T-cell (primary cell): Measurements from ENCODE around the gene ATP2B2. TPM values are rescaled to one million over a fixed set of nuclear protein-coding genes. Genes with fewer than 3 reads are reported as not detected.

Experiments
- ATAC-seq, 4 experiments: fragments of 200-7000 bp in 3 of 4; fragments of 150-1000 bp in 1 of 4; cut with Tn5 transposase; replicated peaks in 1 of 4; 1 replicate in 3 of 4; 2 replicates in 1 of 4; pipeline ENCODE4 v1.10.0; 2021; ENCODE audit warnings: moderate library complexity in 3 of 4, mild to moderate bottlenecking in 2 of 4, moderate number of reproducible peaks in 1 of 4
- CTCF ChIA-PET, 2 donors: fragments of 300-600 bp; sonication (Branson Sonifier 250); formaldehyde crosslinking; loops; one replicate each; lab custom pipeline; 2022; ENCODE audit warnings: antibody characterized with exemption in 2 of 2; lab: Charles Lee
- POLR2A ChIA-PET, 2 donors: fragments of 300-600 bp; sonication (Branson Sonifier 250); formaldehyde crosslinking; loops; one replicate each; lab custom pipeline; 2022; ENCODE audit warnings: antibody characterized with exemption in 2 of 2; lab: Charles Lee
- DNase-seq, 35 experiments: peaks; one replicate each; pipeline versions ENCODE4 v3.0.0 to v3.0.0-alpha.2; 2013 to 2023
- H3K27ac ChIP-seq: one replicate; pipeline ENCODE4 v1.5.1; 2013; ENCODE audit warnings: low read length
- H3K27me3 ChIP-seq, 2 experiments: replicated peaks in 1 of 2; 1 replicate in 1 of 2; 2 replicates in 1 of 2; pipeline versions ENCODE4 v1.6.1 to v1.7.0; 2013; ENCODE audit warnings: low read length in 1 of 2, mixed read lengths in 1 of 2; ENCODE audit not compliant: control insufficient read depth in 2 of 2, insufficient read depth in 2 of 2; ENCODE audit errors: extremely low read depth in 1 of 2
- H3K36me3 ChIP-seq, 2 donors: 1 replicate in 1 of 2; 2 replicates in 1 of 2; pipeline versions ENCODE4 v1.6.1 to v1.7.0; 2013; ENCODE audit warnings: low read length in 1 of 2; ENCODE audit not compliant: control insufficient read depth in 2 of 2, insufficient read depth in 1 of 2; ENCODE audit errors: extremely low read depth in 1 of 2
- H3K4me1 ChIP-seq, 2 experiments: 1 replicate in 1 of 2; 2 replicates in 1 of 2; pipeline versions ENCODE4 v1.6.1 to v1.7.0; 2013; ENCODE audit warnings: low read length in 2 of 2, mixed read lengths in 1 of 2; ENCODE audit not compliant: insufficient read depth in 2 of 2, control insufficient read depth in 1 of 2; ENCODE audit errors: extremely low read depth in 1 of 2
- H3K4me3 ChIP-seq, 2 donors: 1 replicate in 1 of 2; 2 replicates in 1 of 2; pipeline versions ENCODE4 v1.5.1 to v1.7.0; 2013; ENCODE audit warnings: mild to moderate bottlenecking in 2 of 2, low read length in 1 of 2, moderate library complexity in 1 of 2; ENCODE audit not compliant: control insufficient read depth in 1 of 2; ENCODE audit errors: extremely low read depth in 1 of 2
- H3K9me3 ChIP-seq: 2 replicates; pipeline ENCODE4 v1.7.0; 2013
- H3K27ac Mint-ChIP-seq, 2 donors: one replicate each; pipeline ENCODE4 v1.8.0; 2020 to 2021; ENCODE audit warnings: mild to moderate bottlenecking in 2 of 2, mixed read lengths in 2 of 2
- H3K27me3 Mint-ChIP-seq, 2 donors: one replicate each; pipeline ENCODE4 v1.8.0; 2021 to 2022; ENCODE audit warnings: mixed read lengths in 2 of 2
- H3K36me3 Mint-ChIP-seq: one replicate; pipeline ENCODE4 v1.8.0; 2021; ENCODE audit warnings: mixed read lengths
- H3K4me1 Mint-ChIP-seq, 3 donors: one replicate each; pipeline ENCODE4 v1.8.0; 2020 to 2022; ENCODE audit warnings: mixed read lengths in 3 of 3, mild to moderate bottlenecking in 1 of 3
- H3K4me3 Mint-ChIP-seq, 3 donors: one replicate each; pipeline ENCODE4 v1.8.0; 2020 to 2022; ENCODE audit warnings: mild to moderate bottlenecking in 3 of 3, mixed read lengths in 3 of 3, moderate library complexity in 3 of 3
- H3K9me3 Mint-ChIP-seq, 3 donors: one replicate each; pipeline ENCODE4 v1.8.0; 2020 to 2022; ENCODE audit warnings: mixed read lengths in 3 of 3
- WGBS: methylation state at CpG from one replicate; pipeline ENCODE4 v1.1.5; 2013; ENCODE audit warnings: missing lambda C conversion rate; ENCODE audit not compliant: insufficient coverage; 5-methylcytosine and 5-hydroxymethylcytosine counted together
- total RNA-seq, 35 experiments: library from RNA in 6 of 35; stranded (reverse) in 6 of 35; fragments of 120-200 nt in 1 of 35; gene quantifications; one replicate each; pipeline versions ENCODE4 v1.2.1 to v1.2.4 and lab custom pipeline; 2013 to 2026

ATP2B2 gene
- total RNA-seq, 5 donors from 2014 or later (not counting 1 experiment from before 2014, with no cell fraction given): not detected

GRCh38 chr3:10286596-10287295 is 218.6 kb downstream of the ATP2B2 start:
- Histone ChIP-seq H3K27me3 (no peaks in the 10 kb centered on the region), H3K36me3 (peaks cover 19 to 46% of the 10 kb centered on the region in 2 donors), H3K4me1 (peaks cover 3 to 18% of the 10 kb centered on the region in 2 experiments), H3K4me3 (no peak overlapping the region), H3K9me3 (no peaks in the 10 kb centered on the region), H3K27ac (no peak overlapping the region)
- H3K27ac Mint-ChIP-seq: peak overlapping the region in 1 of 2 donors; percentile 65
- ChIA-PET CTCF (interaction anchor here in 1 of 2 donors (0.5 to 2.4 kb wide), 9 partner anchors 13 to 580 kb away, joined by 3 to 16 read pairs (median 3); partner anchors contain the start of gene CRELD1), POLR2A (interaction anchor here (0.5 to 1.0 kb wide), 2 partner anchors 15 to 95 kb away, joined by 3 read pairs; no protein-coding TSS in a partner anchor)
- ATAC-seq (peak in 1 of 4 experiments; percentile 52), DNase-seq (peak in 19 of 35 experiments; percentile 7 to 67 (median 28))
- no peaks in the 10 kb centered on the region for H3K27me3 Mint-ChIP-seq
- peaks cover 23% of the 10 kb centered on the region for H3K36me3 Mint-ChIP-seq
- no peak overlapping the region for H3K4me3 Mint-ChIP-seq
- peaks cover 22 to 36% (median 25%) of the 10 kb centered on the region in 3 donors for H3K4me1 Mint-ChIP-seq
- WGBS: 100% methylated on average over 1 of the region's 2 CpGs
- no peaks in the 10 kb centered on the region for H3K9me3 Mint-ChIP-seq

- POLR2A ChIA-PET: interaction anchor here (0.5 to 1.0 kb wide), 2 partner anchors 16 to 94 kb away, joined by 3 read pairs; no protein-coding TSS in a partner anchor
- H3K4me3 ChIP-seq: no peak overlapping the region
- no peaks in the 10 kb centered on the region for H3K27me3 ChIP-seq
- peaks cover 19% of the 10 kb centered on the region for H3K36me3 Mint-ChIP-seq
- WGBS: 100% methylated on average over 2 of the region's 5 CpGs
- H3K4me1 ChIP-seq: peaks cover 3 to 18% of the 10 kb centered on the region in 2 experiments
- ATAC-seq (no peak), DNase-seq (no peak)
- H3K4me1 Mint-ChIP-seq: peaks cover 22 to 35% (median 25%) of the 10 kb centered on the region in 3 donors
- no peak overlapping the region for H3K27ac ChIP-seq
- peaks cover 19 to 46% of the 10 kb centered on the region in 2 donors for H3K36me3 ChIP-seq
- H3K27ac Mint-ChIP-seq: no peak overlapping the region
- CTCF ChIA-PET: interaction anchor here in 1 of 2 donors (0.6 to 2.4 kb wide), 5 partner anchors 24 to 353 kb away, joined by 3 to 16 read pairs (median 3); partner anchors contain the start of gene CRELD1
- no peaks in the 10 kb centered on the region for H3K27me3 Mint-ChIP-seq
- H3K4me3 Mint-ChIP-seq: no peak overlapping the region
- no peaks in the 10 kb centered on the region for H3K9me3 ChIP-seq
- no peaks in the 10 kb centered on the region for H3K9me3 Mint-ChIP-seq
Measured at GRCh38 chr3:10286133-10286524, 219.3 kb downstream of the ATP2B2 start.

GRCh38 chr3:10285272-10286132 is 219.9 kb downstream of the ATP2B2 start:
- ChIA-PET POLR2A (interaction anchor here (0.6 to 1.0 kb wide), 3 partner anchors 94 to 513 kb away, joined by 3 to 9 read pairs (median 3); no protein-coding TSS in a partner anchor), CTCF (interaction anchor here in 1 of 2 donors (0.9 to 2.4 kb wide), 5 partner anchors 11 to 352 kb away, joined by 3 to 16 read pairs (median 3); partner anchors contain the start of gene CRELD1)
- H3K27me3 ChIP-seq: no peaks in the 10 kb centered on the region
- H3K4me1 ChIP-seq: peaks cover 3 to 18% of the 10 kb centered on the region in 2 experiments
- ATAC-seq (no peak), DNase-seq (no peak)
- H3K27ac ChIP-seq: no peak overlapping the region
- no peaks in the 10 kb centered on the region for H3K9me3 ChIP-seq
- no peak overlapping the region for H3K4me3 Mint-ChIP-seq
- WGBS: 74% methylated on average over 8 of the region's 12 CpGs
- H3K9me3 Mint-ChIP-seq: no peaks in the 10 kb centered on the region
- no peaks in the 10 kb centered on the region for H3K27me3 Mint-ChIP-seq
- peaks cover 18% of the 10 kb centered on the region for H3K36me3 Mint-ChIP-seq
- peaks cover 19 to 50% of the 10 kb centered on the region in 2 donors for H3K36me3 ChIP-seq
- H3K4me1 Mint-ChIP-seq: peaks cover 22 to 35% (median 25%) of the 10 kb centered on the region in 3 donors
- H3K4me3 ChIP-seq: no peak overlapping the region
- peak overlapping the region; percentile 77 to 80 for H3K27ac Mint-ChIP-seq

- DNase-seq: peak in 32 of 35 experiments; percentile 10 to 82 (median 41)
- 11% methylated on average over 8 of the region's 9 CpGs for WGBS
- peaks cover 22 to 36% (median 29%) of the 10 kb centered on the region in 3 donors for H3K4me1 Mint-ChIP-seq
- H3K27me3 Mint-ChIP-seq: no peaks in the 10 kb centered on the region
- H3K4me3 Mint-ChIP-seq: no peak overlapping the region
- peaks cover 16 to 57% of the 10 kb centered on the region in 2 donors for H3K36me3 ChIP-seq
- no peak overlapping the region for H3K4me3 ChIP-seq
- POLR2A ChIA-PET: no interaction called here
- ATAC-seq: peak; percentile 19 to 95 (median 38)
- CTCF ChIA-PET: interaction anchor here in 1 of 2 donors (0.9 kb wide), 1 partner anchor 10 kb away, joined by 3 read pairs; no protein-coding TSS in a partner anchor
- H3K9me3 ChIP-seq: no peaks in the 10 kb centered on the region
- H3K9me3 Mint-ChIP-seq: no peaks in the 10 kb centered on the region
- H3K4me1 ChIP-seq: peaks cover 3 to 18% of the 10 kb centered on the region in 2 experiments
- no peak overlapping the region for H3K27ac ChIP-seq
- H3K36me3 Mint-ChIP-seq: peaks cover 24% of the 10 kb centered on the region
- no peaks in the 10 kb centered on the region for H3K27me3 ChIP-seq
- H3K27ac Mint-ChIP-seq: peak overlapping the region; percentile 77 to 80
Measured at GRCh38 chr3:10284496-10284895, 220.9 kb downstream of the ATP2B2 start.

- WGBS: 98% methylated on average over 5 of the region's 5 CpGs
- Histone ChIP-seq H3K4me1 (peaks cover 3 to 18% of the 10 kb centered on the region in 2 experiments), H3K27ac (no peak overlapping the region), H3K9me3 (no peaks in the 10 kb centered on the region), H3K4me3 (no peak overlapping the region), H3K27me3 (no peaks in the 10 kb centered on the region), H3K36me3 (peaks cover 14 to 57% of the 10 kb centered on the region in 2 donors)
- Mint-ChIP-seq H3K4me1 (peaks cover 22 to 36% (median 29%) of the 10 kb centered on the region in 3 donors), H3K27ac (peak overlapping the region; percentile 52 to 77), H3K4me3 (no peak overlapping the region), H3K27me3 (no peaks in the 10 kb centered on the region), H3K9me3 (no peaks in the 10 kb centered on the region), H3K36me3 (peaks cover 29% of the 10 kb centered on the region)
- ATAC-seq: no peak
- ChIA-PET POLR2A (interaction anchor here in 1 of 2 donors (0.6 kb wide), 1 partner anchor 23 kb away, joined by 3 read pairs; no protein-coding TSS in a partner anchor), CTCF (interaction anchor here in 1 of 2 donors (0.6 to 0.7 kb wide), 2 partner anchors 37 to 273 kb away, joined by 3 read pairs; partner anchors contain the start of gene SEC13)
- no peak for DNase-seq
Measured at GRCh38 chr3:10283638-10284037, 221.7 kb downstream of the ATP2B2 start.
